Amniotic stem cell (primary cell): ENCODE measurements around the gene BLVRA.
A peak's percentile ranks its signal among the peaks of the same experiment; 100 is the strongest.
"Not testable (repeated sequence)": the region's sequence is repeated elsewhere in the genome, so short reads cannot be mapped to it uniquely, and the experiment has no call there.

ENCODE experiments used
- DNase-seq: peaks from one replicate; lab custom pipeline; 2025; lab: John Stamatoyannopoulos, UW

The BLVRA gene

GRCh38 chr7:43758029-43758821, at the start of gene BLVRA:
Gene BLVRA, plus strand, starts transcription at chr7:43758680. Its CDS starts 12,479 bp downstream, at chr7:43771159.
- no peak for DNase-seq

- no peak for DNase-seq
These were observed 47.0 kb upstream of the BLVRA start for GRCh38 chr7:43711503-43711902.

- not testable (repeated sequence) for DNase-seq
These were observed 42.5 kb upstream of the BLVRA start for GRCh38 chr7:43715966-43716365.

- no peak for DNase-seq
These were observed 41.9 kb upstream of the BLVRA start for GRCh38 chr7:43716598-43716997.

- DNase-seq = peak; percentile 48
These were observed 37.2 kb upstream of the BLVRA start for GRCh38 chr7:43721193-43721806.

- no peak for DNase-seq
These were observed 35.5 kb upstream of the BLVRA start for GRCh38 chr7:43723007-43723341.

- no peak for DNase-seq
These were observed 33.2 kb upstream of the BLVRA start for GRCh38 chr7:43725251-43725650.

GRCh38 chr7:43726466-43726865, 32.0 kb upstream of the BLVRA start:
- DNase-seq = no peak

GRCh38 chr7:43727003-43727402, 31.5 kb upstream of the BLVRA start:
- no peak for DNase-seq

GRCh38 chr7:43727494-43727893, 31.0 kb upstream of the BLVRA start:
- no peak for DNase-seq

GRCh38 chr7:43729214-43729923, 29.1 kb upstream of the BLVRA start, which contains the start of gene COA1:
Gene COA1, minus strand, starts transcription at chr7:43729523. Its CDS starts 80,909 bp downstream, at chr7:43648614.
- DNase-seq = peak; percentile 73

GRCh38 chr7:43729924-43730248, 28.6 kb upstream of the BLVRA start:
- no peak for DNase-seq

GRCh38 chr7:43731494-43731893, 27.0 kb upstream of the BLVRA start:
- DNase-seq = not testable (repeated sequence)

GRCh38 chr7:43734575-43735332, 23.7 kb upstream of the BLVRA start:
- not testable (repeated sequence) for DNase-seq

- DNase-seq = no peak
These were observed 23.1 kb upstream of the BLVRA start for GRCh38 chr7:43735403-43735801.

- no peak for DNase-seq
These were observed 22.5 kb upstream of the BLVRA start for GRCh38 chr7:43735802-43736603.

GRCh38 chr7:43737467-43738127, 20.9 kb upstream of the BLVRA start:
- DNase-seq = no peak

- DNase-seq = no peak
These were observed 15.8 kb upstream of the BLVRA start for GRCh38 chr7:43742692-43743091.

GRCh38 chr7:43747328-43748105, 11.0 kb upstream of the BLVRA start:
- DNase-seq = no peak

GRCh38 chr7:43749383-43749940, 9.0 kb upstream of the BLVRA start:
- no peak for DNase-seq
